Small intestine (tissue), 7 donors: ENCODE results near the gene TTC39A. TPM values are rescaled to one million over a fixed set of nuclear protein-coding genes. Genes with fewer than 3 reads are reported as not detected.

Experiments
- DNase-seq, 2 donors: peaks; one replicate each; pipeline versions ENCODE4 v3.0.0 to v3.0.0-alpha.2; 2013
- FAIRE-seq: peaks from 2 replicates; lab custom pipeline; 2012; peaks lifted over from hg19 to GRCh38; lab: Jason Lieb, UNC
- H3K27ac ChIP-seq, 3 donors: one replicate each; pipeline ENCODE4 v1.5.1; 2013; ENCODE audit warnings: low read length in 2 of 3, mild to moderate bottlenecking in 2 of 3, control low read depth in 1 of 3, inconsistent platforms in 1 of 3, low read depth in 1 of 3, moderate library complexity in 1 of 3
- H3K27me3 ChIP-seq, 3 donors: one replicate each; pipeline ENCODE4 v1.6.1; 2013; ENCODE audit warnings: low read length in 3 of 3, inconsistent platforms in 1 of 3; ENCODE audit not compliant: control insufficient read depth in 3 of 3, insufficient read depth in 3 of 3
- H3K36me3 ChIP-seq, 3 donors: one replicate each; pipeline ENCODE4 v1.6.1; 2013; ENCODE audit warnings: low read length in 3 of 3, inconsistent platforms in 1 of 3, low read depth in 1 of 3, mild to moderate bottlenecking in 1 of 3, moderate library complexity in 1 of 3; ENCODE audit not compliant: control insufficient read depth in 3 of 3, insufficient read depth in 2 of 3
- H3K4me1 ChIP-seq, 3 donors: one replicate each; pipeline ENCODE4 v1.6.1; 2013; ENCODE audit warnings: low read length in 2 of 3, inconsistent platforms in 1 of 3, low read depth in 1 of 3, mild to moderate bottlenecking in 1 of 3, moderate library complexity in 1 of 3; ENCODE audit not compliant: control insufficient read depth in 3 of 3, insufficient read depth in 2 of 3
- H3K4me3 ChIP-seq, 3 donors: one replicate each; pipeline ENCODE4 v1.5.1; 2013; ENCODE audit warnings: low read length in 3 of 3, control low read depth in 1 of 3, inconsistent platforms in 1 of 3, low read depth in 1 of 3, mild to moderate bottlenecking in 1 of 3, moderate library complexity in 1 of 3
- H3K9me3 ChIP-seq, 2 donors: one replicate each; pipeline ENCODE4 v1.6.1; 2013; ENCODE audit warnings: low read depth in 1 of 2, low read length in 1 of 2; ENCODE audit not compliant: control insufficient read depth in 2 of 2, insufficient read depth in 1 of 2
- WGBS, 3 donors: extraction: QIAGEN DNeasy Blood & Tissue Kit; methylation state at CpG; one replicate each; pipeline ENCODE4 v1.1.7; 2013; 5-methylcytosine and 5-hydroxymethylcytosine counted together
- polyA plus RNA-seq, 4 donors: library from polyadenylated mRNA; stranded (reverse) in 3 of 4; unstranded in 1 of 4; fragments of 200-250 nt in 3 of 4; fragments of 120-200 nt in 1 of 4; gene quantifications; one replicate each; pipeline versions ENCODE4 v1.2.1 to v1.2.3, GENCODE V29; 2013
- donor health status: healthy with polysubstance abuse.
- donor health status: control.
- donor health status: control.
- donor health status: Bipolar disorder and iron deficiency.
- donor health status: healthy.

TTC39A gene
- polyA plus RNA-seq, 4 donors: 9.3 to 30.3 (median 12.8) TPM

DNA sequence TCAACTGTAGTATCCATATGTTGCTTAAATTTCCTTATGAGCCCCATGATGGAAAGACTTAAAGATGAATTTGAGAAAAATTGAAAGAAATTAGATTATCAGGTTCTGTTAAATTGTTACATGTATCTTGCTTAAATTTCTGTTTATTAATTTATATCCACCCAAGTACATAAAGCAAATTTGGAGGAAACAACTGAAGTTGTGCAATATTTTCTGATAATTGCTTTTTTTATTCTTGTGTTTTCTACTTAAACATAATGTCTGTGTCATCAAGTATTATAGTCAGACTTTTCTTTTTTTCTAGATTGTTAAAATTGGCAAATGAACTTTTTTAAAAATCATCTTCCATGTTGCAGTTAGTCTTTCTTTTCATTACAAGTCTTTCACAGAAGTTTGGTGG is 57.4 kb downstream of the TTC39A start:
- Histone ChIP-seq H3K4me3 (no peak overlapping the region), H3K27me3 (no peaks in the 10 kb centered on the region), H3K27ac (no peak overlapping the region), H3K36me3 (peaks cover 2 to 17% (median 12%) of the 10 kb centered on the region in 3 donors), H3K9me3 (no peaks in the 10 kb centered on the region), H3K4me1 (peaks cover 0 to 5% (median 0%) of the 10 kb centered on the region in 3 donors)
- FAIRE-seq (no peak), DNase-seq (no peak)

GRCh38 chr1:51270751-51271150 is 59.6 kb downstream of the TTC39A start:
- no peak for DNase-seq
- Histone ChIP-seq H3K27ac (no peak overlapping the region), H3K4me1 (peaks cover 0 to 18% (median 0%) of the 10 kb centered on the region in 3 donors), H3K27me3 (no peaks in the 10 kb centered on the region), H3K36me3 (peaks cover 2 to 14% (median 12%) of the 10 kb centered on the region in 3 donors), H3K4me3 (no peak overlapping the region), H3K9me3 (no peaks in the 10 kb centered on the region)
- FAIRE-seq: no peak

DNA sequence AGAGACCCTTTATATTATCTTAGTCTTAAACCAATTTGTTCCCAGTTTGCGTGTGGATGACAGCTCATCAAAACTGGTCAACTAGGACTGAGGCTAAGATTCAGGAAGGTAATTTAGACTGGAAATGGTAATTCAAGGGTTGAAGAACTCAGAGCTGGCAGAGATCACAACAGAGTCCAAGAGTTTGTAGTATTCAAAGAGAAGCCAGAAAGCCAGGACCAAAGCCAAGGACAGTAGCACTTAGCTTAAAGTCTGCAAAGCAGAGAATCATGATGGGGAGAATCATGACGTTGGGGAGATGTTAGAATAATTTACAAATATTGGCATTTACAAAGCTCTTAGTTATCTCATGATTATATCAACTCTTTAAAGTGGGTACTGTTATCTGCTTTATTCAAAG is 61.7 kb downstream of the TTC39A start:
- H3K27ac ChIP-seq: no peak overlapping the region
- 60 to 77% (median 63%) methylated on average over 2 of the region's 2 CpGs for WGBS, 3 donors

GRCh38 chr1:51266791-51267190 is 63.6 kb downstream of the TTC39A start:
- Histone ChIP-seq H3K4me1 (peaks cover 0 to 18% (median 2%) of the 10 kb centered on the region in 3 donors), H3K36me3 (peaks cover 0 to 14% (median 7%) of the 10 kb centered on the region in 3 donors), H3K4me3 (no peak overlapping the region), H3K27ac (no peak overlapping the region), H3K27me3 (no peaks in the 10 kb centered on the region), H3K9me3 (no peaks in the 10 kb centered on the region)
- FAIRE-seq (no peak), DNase-seq (no peak)
- WGBS, 3 donors: 97% methylated on average over 4 of the region's 4 CpGs

More for the DNA sequence above, 61.7 kb downstream of the TTC39A start:
- Histone ChIP-seq H3K9me3 (no peaks in the 10 kb centered on the region), H3K4me3 (no peak overlapping the region), H3K27me3 (no peaks in the 10 kb centered on the region), H3K36me3 (peaks cover 0 to 11% (median 10%) of the 10 kb centered on the region in 3 donors), H3K4me1 (peaks cover 0 to 18% (median 2%) of the 10 kb centered on the region in 3 donors)
- no peak for DNase-seq
- no peak for FAIRE-seq

- H3K4me3 ChIP-seq: no peak overlapping the region
- FAIRE-seq: no peak
Observed at GRCh38 chr1:51266181-51266580, 64.2 kb downstream of the TTC39A start.

GRCh38 chr1:51265618-51266017 is 64.7 kb downstream of the TTC39A start:
- no peak for FAIRE-seq
- Histone ChIP-seq H3K4me3 (no peak overlapping the region), H3K27ac (no peak overlapping the region), H3K4me1 (peaks cover 0 to 18% (median 2%) of the 10 kb centered on the region in 3 donors), H3K9me3 (no peaks in the 10 kb centered on the region), H3K27me3 (no peaks in the 10 kb centered on the region), H3K36me3 (peaks cover 0 to 15% (median 1%) of the 10 kb centered on the region in 3 donors)
- DNase-seq: no peak
- 81 to 89% (median 86%) methylated on average over 4 of the region's 4 CpGs for WGBS, 3 donors

More at GRCh38 chr1:51266181-51266580, 64.2 kb downstream of the TTC39A start:
- H3K27me3 ChIP-seq: no peaks in the 10 kb centered on the region
- peaks cover 0 to 17% (median 6%) of the 10 kb centered on the region in 3 donors for H3K36me3 ChIP-seq
- no peaks in the 10 kb centered on the region for H3K9me3 ChIP-seq
- WGBS, 3 donors: 94 to 100% (median 95%) methylated on average over 2 of the region's 2 CpGs
- no peak overlapping the region for H3K27ac ChIP-seq
- DNase-seq: no peak
- peaks cover 0 to 18% (median 2%) of the 10 kb centered on the region in 3 donors for H3K4me1 ChIP-seq

GRCh38 chr1:51264451-51264850 is 65.9 kb downstream of the TTC39A start:
- H3K4me1 ChIP-seq: peaks cover 0 to 18% (median 2%) of the 10 kb centered on the region in 3 donors
- FAIRE-seq: no peak
- no peak overlapping the region for H3K4me3 ChIP-seq
- H3K27me3 ChIP-seq: no peaks in the 10 kb centered on the region
- 40 to 65% (median 56%) methylated on average over 3 of the region's 3 CpGs for WGBS, 3 donors
- no peaks in the 10 kb centered on the region for H3K9me3 ChIP-seq
- H3K27ac ChIP-seq: no peak overlapping the region
- H3K36me3 ChIP-seq: peaks cover 0 to 12% (median 1%) of the 10 kb centered on the region in 3 donors
- DNase-seq: no peak

DNA sequence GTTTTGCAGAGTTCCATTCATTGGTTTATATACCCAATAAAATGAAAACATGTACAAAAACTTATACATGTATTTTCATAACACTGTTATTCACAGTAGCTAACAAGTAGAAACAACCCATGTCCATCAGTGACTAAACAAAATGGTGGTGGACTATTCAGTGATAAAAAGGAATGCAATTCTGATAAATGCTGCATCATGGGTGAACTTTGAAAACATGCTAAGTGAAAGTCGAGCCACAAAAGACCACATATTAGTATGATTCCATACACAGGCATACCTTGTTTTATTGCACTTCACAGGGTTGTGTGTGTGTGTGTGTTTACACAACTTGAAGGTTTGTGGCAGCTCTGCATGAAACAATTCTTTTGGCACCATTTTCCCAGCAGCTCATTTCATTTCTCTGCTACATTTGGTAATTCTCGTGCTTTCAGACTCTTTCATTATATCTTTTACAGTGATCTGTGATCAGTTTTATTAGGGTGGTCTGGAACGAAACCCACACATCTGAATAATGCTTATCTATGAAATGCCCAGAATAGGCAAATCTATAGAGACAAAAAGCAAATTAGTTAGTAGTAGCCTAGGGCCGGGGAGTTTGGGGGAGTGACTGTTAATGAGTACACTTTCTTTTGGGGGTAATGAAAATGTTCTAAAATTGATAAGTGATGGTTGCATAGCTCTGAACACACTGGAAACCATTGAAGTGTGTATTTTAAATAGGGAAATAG is 67.0 kb downstream of the TTC39A start:
- Histone ChIP-seq H3K27me3 (no peaks in the 10 kb centered on the region), H3K4me1 (peaks cover 0 to 13% (median 7%) of the 10 kb centered on the region in 3 donors), H3K36me3 (peaks cover 0 to 9% (median 0%) of the 10 kb centered on the region in 3 donors), H3K4me3 (no peak overlapping the region), H3K9me3 (no peaks in the 10 kb centered on the region), H3K27ac (no peak overlapping the region)
- no peak for FAIRE-seq
- no peak for DNase-seq
- 89 to 91% (median 89%) methylated on average over 4 of the region's 4 CpGs for WGBS, 3 donors
